ENCODE measurements around the gene DNASE2.

Gene DNASE2

GRCh38 chr19:12875086-12875485, 6.2 kb downstream of the DNASE2 start:
- no peak for TF ChIP-seq CTCF (IDR thresholded peaks at IDR 0.05; ENCODE audit: low read depth, low read length, missing control alignments)
- DNase-seq (ENCODE audit: low read depth), result no peak

GRCh38 chr19:12873891-12874745, 7.1 kb downstream of the DNASE2 start:
- H3K4me3 ChIP-seq (ENCODE audit: low read depth, low read length), result no peak overlapping the region
- TF ChIP-seq CTCF (IDR thresholded peaks at IDR 0.05; ENCODE audit: low read depth, low read length, missing control alignments), result no peak
- DNase-seq (ENCODE audit: low read depth), result no peak

More at GRCh38 chr19:12875086-12875485, 6.2 kb downstream of the DNASE2 start:
- H3K4me3 ChIP-seq (ENCODE audit: low read depth, low read length), result no peak overlapping the region

- H3K4me3 ChIP-seq (ENCODE audit: low read depth, low read length), result no peak overlapping the region
- DNase-seq (ENCODE audit: low read depth), result no peak
- no peak for TF ChIP-seq CTCF (IDR thresholded peaks at IDR 0.05; ENCODE audit: low read depth, low read length, missing control alignments)
These were observed 8.0 kb downstream of the DNASE2 start for GRCh38 chr19:12872941-12873890.

- no peak overlapping the region for H3K4me3 ChIP-seq (ENCODE audit: low read depth, low read length)
- no peak for TF ChIP-seq CTCF (IDR thresholded peaks at IDR 0.05; ENCODE audit: low read depth, low read length, missing control alignments)
- no peak for DNase-seq (ENCODE audit: low read depth)
These were observed 9.0 kb downstream of the DNASE2 start for GRCh38 chr19:12872255-12872654.

GRCh38 chr19:12871681-12872080, 9.6 kb downstream of the DNASE2 start:
- H3K4me3 ChIP-seq (ENCODE audit: low read depth, low read length), result no peak overlapping the region
- no peak for DNase-seq (ENCODE audit: low read depth)
- no peak for TF ChIP-seq CTCF (IDR thresholded peaks at IDR 0.05; ENCODE audit: low read depth, low read length, missing control alignments)

- no peak for TF ChIP-seq CTCF (IDR thresholded peaks at IDR 0.05; ENCODE audit: low read depth, low read length, missing control alignments)
- H3K4me3 ChIP-seq (ENCODE audit: low read depth, low read length), result no peak overlapping the region
- no peak for DNase-seq (ENCODE audit: low read depth)
These were observed 12.6 kb downstream of the DNASE2 start for GRCh38 chr19:12868540-12869112.

All from GM12864 (cell line).